B cell (primary cell): ENCODE results near the gene ATIC. TPM values are rescaled to one million over a fixed set of nuclear protein-coding genes. Genes with fewer than 3 reads are reported as not detected.

Source experiments
- ATAC-seq: fragments of 200-7000 bp; cut with Tn5 transposase; one replicate; pipeline ENCODE4 v1.10.0; 2021; ENCODE audit warnings: low read depth, mild to moderate bottlenecking, moderate number of reproducible peaks, moderate library complexity
- CTCF ChIA-PET: fragments of 350-600 bp; sonication (Branson Sonifier 250); formaldehyde crosslinking; loops from one replicate; lab custom pipeline; 2021; ENCODE audit warnings: antibody characterized with exemption, inconsistent platforms; lab: Charles Lee
- POLR2A ChIA-PET: fragments of 350-600 bp; sonication (Branson Sonifier 250); formaldehyde crosslinking; loops from one replicate; lab custom pipeline; 2021; ENCODE audit warnings: antibody characterized with exemption; lab: Charles Lee
- DNase-seq: peaks from one replicate; pipeline ENCODE4 v3.0.0; 2013
- H2AFZ ChIP-seq: 2 replicates; pipeline ENCODE4 v1.6.1; 2012; ENCODE audit warnings: mild to moderate bottlenecking, low read depth, low read length; ENCODE audit not compliant: insufficient read depth, poor library complexity, severe bottlenecking
- H3K27ac ChIP-seq, 2 donors: 1 replicate in 1 of 2; 2 replicates in 1 of 2; pipeline ENCODE4 v1.5.1; 2012 to 2013; ENCODE audit warnings: low read length in 2 of 2, mild to moderate bottlenecking in 2 of 2, moderate library complexity in 1 of 2
- H3K27me3 ChIP-seq, 4 experiments: fragments of 200-600 bp in 1 of 4; sonication (generic) in 1 of 4; replicated peaks in 1 of 4; 1 replicate in 2 of 4; 2 replicates in 2 of 4; pipeline versions ENCODE4 v1.6.1 to v1.7.0; 2013 to 2016; ENCODE audit warnings: low read length in 3 of 4, mild to moderate bottlenecking in 2 of 4, mixed read lengths in 1 of 4, moderate library complexity in 1 of 4; ENCODE audit not compliant: insufficient read depth in 4 of 4, control insufficient read depth in 3 of 4; ENCODE audit errors: control extremely low read depth in 1 of 4
- H3K36me3 ChIP-seq, 2 experiments: replicated peaks in 1 of 2; 1 replicate in 1 of 2; 2 replicates in 1 of 2; pipeline versions ENCODE4 v1.6.1 to v1.7.1; 2013; ENCODE audit warnings: low read length in 1 of 2; ENCODE audit not compliant: insufficient read depth in 2 of 2, control insufficient read depth in 1 of 2; ENCODE audit errors: control extremely low read depth in 1 of 2, extremely low read depth in 1 of 2
- H3K4me1 ChIP-seq, 2 donors: fragments of 200-600 bp in 1 of 2; sonication (generic) in 1 of 2; 1 replicate in 1 of 2; 2 replicates in 1 of 2; pipeline versions ENCODE4 v1.5.1 to v1.6.1; 2013 to 2017; ENCODE audit warnings: low read length in 2 of 2; ENCODE audit not compliant: control insufficient read depth in 2 of 2, insufficient read depth in 2 of 2
- H3K4me2 ChIP-seq: replicated peaks from 2 replicates; pipeline ENCODE3; 2012; ENCODE audit warnings: mild to moderate bottlenecking, low read depth, low read length; ENCODE audit not compliant: poor library complexity, severe bottlenecking
- H3K4me3 ChIP-seq, 5 experiments: fragments of 200-600 bp in 1 of 5; sonication (generic) in 1 of 5; 1 replicate in 3 of 5; 2 replicates in 2 of 5; pipeline versions ENCODE4 v1.5.1 to v1.7.0; 2011 to 2016; ENCODE audit warnings: low read length in 4 of 5, mild to moderate bottlenecking in 4 of 5, low read depth in 2 of 5, control low read depth in 1 of 5, moderate library complexity in 1 of 5; ENCODE audit not compliant: insufficient read depth in 1 of 5; ENCODE audit errors: control extremely low read depth in 1 of 5, extremely low read depth in 1 of 5
- H3K79me2 ChIP-seq: fragments of 200-600 bp; sonication (generic); one replicate; pipeline ENCODE4 v1.6.0; 2016; ENCODE audit warnings: low read length; ENCODE audit not compliant: control insufficient read depth, insufficient read depth
- H3K9ac ChIP-seq: fragments of 200-600 bp; sonication (generic); 2 replicates; pipeline ENCODE4 v1.6.1; 2017; ENCODE audit warnings: mild to moderate bottlenecking, low read length, moderate library complexity
- H3K9me3 ChIP-seq, 3 donors: one replicate each; pipeline versions ENCODE4 v1.6.1 to v1.7.1; 2013; ENCODE audit warnings: low read length in 2 of 3; ENCODE audit not compliant: control insufficient read depth in 2 of 3, insufficient read depth in 1 of 3; ENCODE audit errors: control extremely low read depth in 1 of 3
- H4K20me1 ChIP-seq: 2 replicates; pipeline ENCODE4 v1.6.0; 2012; ENCODE audit warnings: mild to moderate bottlenecking, low read length; ENCODE audit not compliant: insufficient read depth, control insufficient read depth, poor library complexity, severe bottlenecking
- H3K27ac Mint-ChIP-seq: one replicate; pipeline ENCODE4 v1.8.0; 2021; ENCODE audit warnings: mixed read lengths
- H3K27me3 Mint-ChIP-seq: one replicate; pipeline ENCODE4 v1.8.0; 2021; ENCODE audit warnings: mixed read lengths
- H3K4me1 Mint-ChIP-seq: one replicate; pipeline ENCODE4 v1.8.0; 2021; ENCODE audit warnings: mixed read lengths
- H3K4me3 Mint-ChIP-seq: one replicate; pipeline ENCODE4 v1.8.0; 2021; ENCODE audit warnings: mixed read lengths
- H3K9me3 Mint-ChIP-seq: one replicate; pipeline ENCODE4 v1.8.0; 2022; ENCODE audit warnings: mixed read lengths; ENCODE audit not compliant: insufficient read depth
- CTCF ChIP-seq: fragments of 200-600 bp; IDR thresholded peaks from one replicate; pipeline ENCODE4 v1.8.0; 2022; ENCODE audit warnings: antibody characterized with exemption, mild to moderate bottlenecking
- EZH2 ChIP-seq: IDR thresholded peaks from 2 replicates; pipeline ENCODE4 v1.6.1; 2012; ENCODE audit warnings: borderline replicate concordance, low read depth, mild to moderate bottlenecking, moderate library complexity, low read length; ENCODE audit not compliant: insufficient read depth, poor library complexity, severe bottlenecking
- WGBS: methylation state at CpG from one replicate; pipeline ENCODE4 v1.1.5; 2013; ENCODE audit warnings: missing lambda C conversion rate; ENCODE audit not compliant: insufficient coverage; 5-methylcytosine and 5-hydroxymethylcytosine counted together
- intact Hi-C: fragments of 100-400 bp; cut with micrococcal nuclease; formaldehyde crosslinking; loops from one replicate; pipeline ENCODE4 v1.10.0; 2022
- polyA plus RNA-seq: library from polyadenylated mRNA; depleted of rRNA; stranded (reverse); fragments of >200 nt; gene quantifications from 2 replicates; pipeline ENCODE4 v1.2.3, GENCODE V29; 2012
- total RNA-seq, 2 donors: library from RNA; stranded (reverse); fragments of 120-200 nt in 1 of 2; gene quantifications; 1 replicate in 1 of 2; 2 replicates in 1 of 2; pipeline versions ENCODE4 v1.2.3 to v1.2.4, GENCODE V29; 2013 to 2022

The ATIC gene
- total and polyA plus RNA-seq, 2 donors (not counting 1 experiment from before 2014, with no cell fraction given): 55.4 to 80.4 TPM

GRCh38 chr2:215374002-215374401, 62.1 kb downstream of the ATIC start:
- TF ChIP-seq CTCF (no peak), EZH2 (no peak)
- no peak overlapping the region for H3K27ac ChIP-seq
- no peak overlapping the region for H2AFZ ChIP-seq
- no CpG with 5 or more reads among the region's 1 CpG for WGBS
- no peaks in the 10 kb centered on the region for H4K20me1 ChIP-seq
- no peaks in the 10 kb centered on the region for H3K9me3 ChIP-seq
- no peaks in the 10 kb centered on the region for H3K79me2 ChIP-seq
- ChIA-PET POLR2A (no interaction called here), CTCF (no interaction called here)
- intact Hi-C loops: no loop called here
- H3K4me2 ChIP-seq: no peak overlapping the region
- ATAC-seq (no peak), DNase-seq (no peak)
- Mint-ChIP-seq H3K9me3 (peaks cover 5% of the 10 kb centered on the region), H3K4me3 (no peak overlapping the region), H3K27me3 (no peaks in the 10 kb centered on the region), H3K4me1 (no peaks in the 10 kb centered on the region), H3K27ac (no peak overlapping the region)
- no peak overlapping the region for H3K4me3 ChIP-seq
- no peaks in the 10 kb centered on the region for H3K4me1 ChIP-seq
- no peak overlapping the region for H3K9ac ChIP-seq
- no peaks in the 10 kb centered on the region for H3K36me3 ChIP-seq
- no peaks in the 10 kb centered on the region for H3K27me3 ChIP-seq

GRCh38 chr2:215374642-215375466, 63.0 kb downstream of the ATIC start:
- ChIA-PET CTCF (no interaction called here), POLR2A (no interaction called here)
- Histone ChIP-seq H3K27me3 (no peaks in the 10 kb centered on the region), H3K4me2 (no peak overlapping the region), H3K79me2 (no peaks in the 10 kb centered on the region), H3K4me3 (no peak overlapping the region), H2AFZ (no peak overlapping the region), H3K36me3 (no peaks in the 10 kb centered on the region), H4K20me1 (no peaks in the 10 kb centered on the region), H3K4me1 (no peaks in the 10 kb centered on the region), H3K9me3 (no peaks in the 10 kb centered on the region), H3K9ac (no peak overlapping the region), H3K27ac (no peak overlapping the region)
- Mint-ChIP-seq H3K4me1 (no peaks in the 10 kb centered on the region), H3K27me3 (no peaks in the 10 kb centered on the region), H3K9me3 (peaks cover 5% of the 10 kb centered on the region), H3K27ac (no peak overlapping the region), H3K4me3 (no peak overlapping the region)
- WGBS: 87% methylated on average over 3 of the region's 10 CpGs
- DNase-seq (no peak), ATAC-seq (no peak)
- TF ChIP-seq CTCF (no peak), EZH2 (no peak)
- intact Hi-C loops: no loop called here
